Memory B cell (primary cell): ENCODE measurements around the gene FAF2.
"Not testable (repeated sequence)": the region's sequence is repeated elsewhere in the genome, so short reads cannot be mapped to it uniquely, and the experiment has no call there.

Source experiments
- ATAC-seq: fragments of 150-1000 bp; cut with Tn5 transposase; 2 replicates; pipeline ENCODE4 v1.10.0; 2021; ENCODE audit warnings: low read depth, mild to moderate bottlenecking, moderate library complexity
- DNase-seq, 2 donors: peaks; one replicate each; pipeline ENCODE4 v3.0.0; 2022; ENCODE audit warnings: low spot score in 2 of 2
- H3K27ac Mint-ChIP-seq: one replicate; pipeline ENCODE4 v1.8.0; 2022; ENCODE audit warnings: mild to moderate bottlenecking, moderate library complexity, mixed read lengths
- H3K27me3 Mint-ChIP-seq: one replicate; pipeline ENCODE4 v1.8.0; 2022; ENCODE audit warnings: mixed read lengths
- H3K36me3 Mint-ChIP-seq: one replicate; pipeline ENCODE4 v1.8.0; 2022; ENCODE audit warnings: mild to moderate bottlenecking, mixed read lengths
- H3K4me1 Mint-ChIP-seq: one replicate; pipeline ENCODE4 v1.8.0; 2022; ENCODE audit warnings: mixed read lengths
- H3K4me3 Mint-ChIP-seq: one replicate; pipeline ENCODE4 v1.8.0; 2022; ENCODE audit warnings: mild to moderate bottlenecking, moderate library complexity, mixed read lengths
- H3K9me3 Mint-ChIP-seq: one replicate; pipeline ENCODE4 v1.8.0; 2022; ENCODE audit warnings: mixed read lengths

The FAF2 gene

DNA sequence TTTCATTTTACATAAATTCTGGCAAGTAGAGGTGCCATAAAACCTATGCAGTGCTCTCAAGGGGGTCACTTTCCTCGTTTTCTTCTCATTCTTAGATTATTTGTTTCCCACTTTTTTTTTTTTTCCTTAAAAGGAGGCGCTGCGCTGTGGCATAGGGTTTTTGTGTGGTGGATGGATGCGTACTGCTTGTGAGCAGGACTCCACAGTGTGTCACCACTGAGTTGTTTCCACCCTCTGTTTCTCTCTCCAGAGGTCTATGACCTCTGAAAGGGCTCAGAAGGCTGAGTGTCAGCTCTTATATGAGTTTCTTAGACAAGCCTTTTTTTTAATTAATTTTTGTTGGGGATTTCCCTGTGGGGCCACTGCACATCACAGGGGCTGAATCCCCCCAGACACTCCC is 18.2 kb upstream of the FAF2 start:
- no peak overlapping the region for H3K4me3 Mint-ChIP-seq
- H3K27ac Mint-ChIP-seq, result no peak overlapping the region
- ATAC-seq (no peak), DNase-seq (no peak)
- H3K36me3 Mint-ChIP-seq, result no peaks in the 10 kb centered on the region
- no peaks in the 10 kb centered on the region for H3K9me3 Mint-ChIP-seq
- H3K27me3 Mint-ChIP-seq, result peaks cover 8% of the 10 kb centered on the region
- H3K4me1 Mint-ChIP-seq, result no peaks in the 10 kb centered on the region

DNA sequence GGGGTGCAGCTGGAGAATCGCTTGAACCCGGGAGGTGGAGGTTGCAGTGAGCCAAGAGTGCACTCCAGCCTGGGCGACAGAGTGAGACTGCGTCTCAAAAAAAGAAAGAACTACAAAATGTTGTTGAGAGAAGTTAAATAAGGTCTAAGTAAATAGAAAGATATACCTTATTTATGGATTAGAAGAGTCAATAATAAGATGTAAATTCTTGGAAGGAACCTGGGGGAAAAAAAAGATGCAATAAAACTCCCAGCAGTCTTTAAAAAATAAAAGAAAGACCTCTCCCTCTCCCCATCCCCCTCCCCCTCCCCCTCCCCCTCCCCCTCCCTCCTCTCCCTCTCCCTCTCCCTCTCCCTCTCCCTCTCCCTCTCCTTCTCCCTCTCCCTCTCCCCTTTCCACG is 15.5 kb upstream of the FAF2 start:
- Mint-ChIP-seq H3K27ac (no peak overlapping the region), H3K27me3 (peaks cover 8% of the 10 kb centered on the region), H3K9me3 (no peaks in the 10 kb centered on the region), H3K36me3 (no peaks in the 10 kb centered on the region), H3K4me1 (peaks cover 9% of the 10 kb centered on the region), H3K4me3 (no peak overlapping the region)
- DNase-seq (no peak), ATAC-seq (no peak)

DNA sequence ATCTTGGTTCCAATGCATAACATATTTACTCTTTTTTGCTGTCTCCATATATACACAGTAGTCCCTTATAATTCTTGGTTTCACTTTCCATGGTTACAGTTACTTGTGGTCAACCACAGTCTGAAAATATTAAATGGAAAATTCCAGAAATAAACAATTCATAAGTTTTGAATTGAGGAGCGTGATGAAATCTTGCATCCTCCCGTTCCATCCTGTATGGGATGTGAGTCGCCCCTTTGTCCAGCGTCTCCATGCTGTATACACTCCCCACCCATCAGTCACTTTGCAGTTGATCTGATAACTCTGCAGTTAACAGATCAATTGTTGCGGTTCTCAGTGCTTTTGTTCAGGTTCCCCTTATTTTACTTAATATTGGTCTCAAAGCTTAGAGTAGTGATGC is 11.5 kb upstream of the FAF2 start:
- peak; percentile 50 for ATAC-seq
- H3K36me3 Mint-ChIP-seq, result no peaks in the 10 kb centered on the region
- H3K27me3 Mint-ChIP-seq, result peaks cover 11% of the 10 kb centered on the region
- H3K4me1 Mint-ChIP-seq, result peaks cover 9% of the 10 kb centered on the region
- H3K4me3 Mint-ChIP-seq, result peak overlapping the region; percentile 60
- no peak for DNase-seq
- H3K9me3 Mint-ChIP-seq, result no peaks in the 10 kb centered on the region
- no peak overlapping the region for H3K27ac Mint-ChIP-seq

DNA sequence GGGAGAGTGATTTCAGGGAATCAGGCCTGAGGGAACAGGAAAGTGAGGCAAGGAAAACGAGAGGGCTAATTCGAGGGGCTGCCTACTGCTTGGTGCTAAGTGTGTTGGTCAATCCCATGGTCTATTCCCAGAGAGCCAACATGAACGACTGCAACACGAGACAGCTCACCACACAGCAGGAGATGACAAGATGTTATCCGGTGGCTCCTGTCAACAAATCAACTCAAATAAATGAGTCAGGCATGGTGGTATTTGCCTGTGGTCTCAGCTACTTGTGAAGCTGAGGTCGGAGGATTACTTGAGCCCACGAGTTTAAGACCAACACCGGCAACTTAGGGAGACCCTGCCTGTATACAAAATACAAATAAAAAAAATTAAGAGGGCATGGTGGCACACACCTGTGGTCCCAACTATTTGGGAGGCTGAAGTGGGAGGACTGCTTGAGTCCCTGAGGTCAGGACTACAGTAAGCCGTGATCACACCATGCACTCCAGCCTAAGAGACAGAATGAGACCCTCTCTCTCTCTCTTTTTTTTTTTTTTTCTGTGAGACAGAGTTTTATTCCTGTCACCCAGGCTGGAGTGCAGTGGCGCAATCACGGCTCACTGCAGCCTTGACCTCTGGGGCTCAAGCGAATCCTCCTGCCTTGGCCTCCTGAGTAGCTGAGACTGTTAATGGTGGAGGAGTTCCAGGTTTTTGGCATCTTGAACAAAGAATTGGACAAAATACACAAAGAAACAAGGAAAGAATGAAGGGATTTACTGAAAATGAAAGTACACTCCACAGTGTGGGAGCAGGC is 9.0 kb upstream of the FAF2 start:
- ATAC-seq (no peak), DNase-seq (no peak)
- H3K9me3 Mint-ChIP-seq, result no peaks in the 10 kb centered on the region
- peaks cover 13% of the 10 kb centered on the region for H3K27me3 Mint-ChIP-seq
- H3K4me3 Mint-ChIP-seq, result no peak overlapping the region
- peaks cover 9% of the 10 kb centered on the region for H3K4me1 Mint-ChIP-seq
- no peaks in the 10 kb centered on the region for H3K36me3 Mint-ChIP-seq
- H3K27ac Mint-ChIP-seq, result no peak overlapping the region

DNA sequence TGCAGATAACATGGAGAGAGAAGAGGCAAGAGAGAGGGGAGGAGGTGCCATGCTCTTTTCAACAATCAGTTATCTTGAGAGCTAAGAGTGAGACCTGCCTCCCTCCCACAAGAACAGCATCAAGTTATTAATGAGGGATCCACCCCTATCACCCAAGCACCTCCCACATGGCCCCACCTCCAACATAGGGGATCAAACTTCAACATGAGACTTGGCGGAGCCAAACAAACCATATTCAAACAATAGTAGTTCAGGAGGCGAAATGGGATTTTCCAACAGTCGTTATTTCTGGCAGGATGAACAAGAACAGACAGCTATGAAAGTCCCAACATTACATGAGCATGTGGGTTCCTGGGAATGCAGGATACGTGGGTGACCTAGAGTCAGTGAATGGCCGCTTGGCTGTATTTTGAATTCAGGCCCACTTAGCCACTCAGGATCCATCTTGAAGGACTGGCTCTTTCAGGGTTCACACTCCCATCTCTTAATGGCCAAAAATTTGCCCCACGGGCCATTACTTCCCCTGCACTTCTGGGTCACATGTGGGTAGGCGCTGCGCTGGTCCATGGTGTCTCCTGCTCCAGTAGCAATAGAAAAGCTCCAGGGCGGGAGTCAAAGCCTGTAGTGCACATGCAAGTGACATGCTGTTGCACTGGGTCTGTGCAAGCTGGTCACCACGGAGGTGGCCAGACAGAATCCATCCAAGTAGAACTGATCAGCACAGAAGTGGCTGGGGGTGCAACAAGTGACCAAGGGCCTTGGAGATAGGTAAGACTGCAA is 7.1 kb upstream of the FAF2 start:
- DNase-seq, result no peak
- Mint-ChIP-seq H3K4me3 (no peak overlapping the region), H3K36me3 (no peaks in the 10 kb centered on the region), H3K27me3 (peaks cover 13% of the 10 kb centered on the region), H3K9me3 (no peaks in the 10 kb centered on the region), H3K4me1 (peaks cover 9% of the 10 kb centered on the region), H3K27ac (no peak overlapping the region)
- ATAC-seq, result no peak

DNA sequence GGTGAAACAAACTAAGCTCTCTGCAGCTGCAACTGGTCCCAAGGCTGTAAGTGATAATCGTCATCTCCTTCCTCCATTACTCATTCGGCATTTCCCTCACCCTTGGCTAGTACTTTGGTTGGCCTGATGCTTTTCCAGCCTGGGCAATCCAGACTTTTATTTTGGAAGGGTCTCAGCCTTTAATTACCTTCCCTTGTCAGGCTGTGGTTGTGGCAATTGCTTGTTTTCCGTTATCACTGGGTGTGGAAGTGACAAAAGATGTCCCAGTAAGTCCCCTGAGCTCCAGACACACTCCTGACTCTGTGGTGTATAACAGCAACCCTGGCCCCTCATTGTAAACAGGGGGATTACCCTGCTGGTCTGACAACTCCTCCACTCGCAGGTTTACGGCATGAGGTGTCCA is 6.3 kb upstream of the FAF2 start:
- no peak for DNase-seq
- H3K36me3 Mint-ChIP-seq, result no peaks in the 10 kb centered on the region
- H3K4me1 Mint-ChIP-seq, result peaks cover 6% of the 10 kb centered on the region
- H3K4me3 Mint-ChIP-seq, result no peak overlapping the region
- no peak for ATAC-seq
- no peak overlapping the region for H3K27ac Mint-ChIP-seq
- peaks cover 13% of the 10 kb centered on the region for H3K27me3 Mint-ChIP-seq
- H3K9me3 Mint-ChIP-seq, result no peaks in the 10 kb centered on the region

DNA sequence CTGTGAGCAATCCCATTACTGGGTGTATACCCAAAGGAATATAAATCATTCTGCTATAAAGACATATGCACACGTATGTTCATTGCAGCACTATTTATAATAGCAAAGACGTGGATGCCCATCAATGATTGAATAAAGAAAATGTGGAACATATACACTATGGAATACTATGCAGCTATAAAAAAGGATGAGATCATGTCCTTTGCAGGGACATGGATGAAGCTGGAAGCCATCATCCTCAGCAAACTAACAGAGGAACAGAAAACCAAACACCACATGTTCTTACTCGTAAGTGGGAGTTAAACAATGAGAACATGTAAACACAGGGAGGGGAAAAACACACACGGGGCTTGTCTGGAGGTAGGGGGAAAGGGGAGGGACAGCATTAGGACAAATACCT is 5.3 kb upstream of the FAF2 start:
- not testable (repeated sequence) for H3K4me1 Mint-ChIP-seq, H3K27ac Mint-ChIP-seq, H3K9me3 Mint-ChIP-seq, H3K36me3 Mint-ChIP-seq, ATAC-seq, H3K4me3 Mint-ChIP-seq, DNase-seq
- peaks cover 10% of the 10 kb centered on the region for H3K27me3 Mint-ChIP-seq

DNA sequence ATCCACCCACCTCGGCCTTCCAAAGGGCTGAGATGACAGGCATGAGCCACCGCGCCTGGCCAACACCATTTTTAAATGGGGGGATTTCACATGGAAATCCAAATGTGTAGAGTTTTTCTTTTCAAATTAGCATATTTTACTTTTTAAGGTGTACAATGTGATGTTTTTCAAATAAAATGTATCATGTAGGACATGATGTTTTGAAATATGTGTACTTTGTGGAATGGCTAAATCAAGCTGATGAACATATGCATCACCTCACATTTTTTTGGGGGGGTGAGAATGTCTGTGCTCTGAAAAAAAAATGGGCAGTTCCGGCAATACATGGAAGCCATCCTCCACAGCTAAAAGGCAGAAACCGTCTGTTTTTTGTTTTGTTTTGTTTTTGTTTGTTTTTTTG is 3.4 kb upstream of the FAF2 start:
- peaks cover 10% of the 10 kb centered on the region for H3K4me1 Mint-ChIP-seq
- ATAC-seq (no peak), DNase-seq (no peak)
- H3K27me3 Mint-ChIP-seq, result peaks cover 10% of the 10 kb centered on the region
- H3K9me3 Mint-ChIP-seq, result no peaks in the 10 kb centered on the region
- H3K4me3 Mint-ChIP-seq, result no peak overlapping the region
- no peak overlapping the region for H3K27ac Mint-ChIP-seq
- H3K36me3 Mint-ChIP-seq, result no peaks in the 10 kb centered on the region

DNA sequence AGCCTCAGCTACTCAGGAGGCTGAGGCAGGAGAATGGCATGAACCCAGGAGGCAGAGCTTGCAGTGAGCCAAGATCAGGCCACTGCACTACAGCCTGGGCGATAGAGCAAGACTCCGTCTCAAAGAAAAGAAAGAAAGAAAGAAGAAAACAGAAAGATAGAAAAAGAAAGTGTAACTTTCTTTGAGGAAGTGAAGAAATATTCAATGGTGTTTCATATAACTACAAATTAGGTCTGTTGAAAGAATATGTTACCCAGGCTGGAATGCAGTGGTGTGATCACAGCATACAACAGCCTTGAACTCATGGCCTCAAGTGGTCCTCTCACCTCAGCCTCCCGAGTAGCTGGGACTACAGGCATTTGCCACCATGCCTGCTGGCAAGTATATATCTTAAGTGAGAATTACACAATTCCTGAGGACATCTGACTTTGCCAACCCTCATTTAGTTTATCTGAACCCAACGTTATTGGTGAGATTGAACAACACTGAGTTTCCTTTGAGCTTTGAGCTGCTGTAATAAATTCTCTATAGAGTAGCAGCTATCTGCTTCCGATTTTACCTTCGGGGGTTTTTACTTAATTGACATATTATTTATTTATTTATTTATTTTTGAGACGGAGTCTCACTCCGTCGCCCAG is 2.0 kb upstream of the FAF2 start:
- peak overlapping the region; percentile 24 for H3K4me3 Mint-ChIP-seq
- H3K9me3 Mint-ChIP-seq, result no peaks in the 10 kb centered on the region
- ATAC-seq (no peak), DNase-seq (no peak)
- peaks cover 6% of the 10 kb centered on the region for H3K27me3 Mint-ChIP-seq
- no peak overlapping the region for H3K27ac Mint-ChIP-seq
- H3K36me3 Mint-ChIP-seq, result peaks cover 3% of the 10 kb centered on the region
- peaks cover 14% of the 10 kb centered on the region for H3K4me1 Mint-ChIP-seq

DNA sequence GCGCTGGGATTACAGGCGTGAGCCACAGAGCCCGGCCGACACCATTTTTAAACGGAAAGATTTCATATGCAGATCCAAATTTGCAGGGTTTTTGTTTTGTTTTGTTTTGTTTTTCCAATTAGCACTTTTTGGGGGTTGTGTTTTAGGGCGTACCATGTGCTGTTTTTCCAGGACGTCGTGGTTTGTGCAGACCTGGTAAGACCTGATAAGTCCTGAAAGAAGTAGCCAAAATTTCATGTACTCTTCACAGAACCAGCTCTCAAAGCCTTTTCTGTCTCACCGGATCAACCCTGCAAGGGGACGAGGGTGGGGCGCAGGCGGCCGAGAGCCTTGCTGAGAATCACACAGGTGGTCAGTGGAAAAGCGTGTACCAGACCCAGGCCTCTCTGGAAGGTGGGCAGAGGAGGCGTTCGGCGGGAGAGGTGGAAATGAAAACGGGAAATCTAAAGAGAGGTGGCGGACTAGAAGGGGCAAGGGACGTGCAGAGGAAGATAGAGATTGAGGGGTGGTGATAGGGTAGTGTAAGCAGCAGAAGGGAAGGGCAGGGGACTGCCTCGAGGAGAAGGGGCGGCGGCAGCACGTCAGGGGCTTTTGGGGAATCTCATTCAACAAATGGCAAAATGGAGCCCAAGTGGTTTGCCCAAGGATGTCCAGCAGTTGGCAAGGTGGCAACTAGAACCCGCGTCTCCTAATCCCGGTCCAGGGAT is 1.1 kb upstream of the FAF2 start:
- no peaks in the 10 kb centered on the region for H3K9me3 Mint-ChIP-seq
- DNase-seq (no peak), ATAC-seq (no peak)
- H3K4me3 Mint-ChIP-seq, result peak overlapping the region; percentile 88
- peaks cover 4% of the 10 kb centered on the region for H3K27me3 Mint-ChIP-seq
- H3K36me3 Mint-ChIP-seq, result peaks cover 3% of the 10 kb centered on the region
- peaks cover 14% of the 10 kb centered on the region for H3K4me1 Mint-ChIP-seq
- peak overlapping the region; percentile 98 for H3K27ac Mint-ChIP-seq

DNA sequence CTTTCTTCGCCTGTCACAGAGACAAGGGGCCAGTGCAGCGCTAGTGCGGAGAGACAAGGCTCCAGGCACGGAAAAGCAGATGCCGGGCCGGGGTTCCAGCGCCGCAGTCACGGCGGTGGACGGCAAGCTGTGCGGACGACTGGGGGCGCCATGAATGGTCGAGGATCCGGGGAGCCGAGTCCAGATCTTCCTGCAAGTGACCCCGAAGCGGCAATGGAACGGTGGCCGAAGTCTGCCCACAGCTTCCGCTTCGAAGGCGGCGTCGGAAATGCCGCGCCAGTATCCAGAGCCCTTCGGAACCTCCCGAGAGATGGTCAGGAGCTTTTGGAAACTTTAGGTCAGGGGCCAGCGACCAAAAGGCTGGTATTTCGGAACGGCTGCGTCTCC is 601 bp upstream of the FAF2 start:
- DNase-seq, result peak in 1 of 2 donors; percentile 14
- no peaks in the 10 kb centered on the region for H3K9me3 Mint-ChIP-seq
- no peak for ATAC-seq
- peak overlapping the region; percentile 98 for H3K27ac Mint-ChIP-seq
- H3K4me3 Mint-ChIP-seq, result peak overlapping the region; percentile 88
- peaks cover 6% of the 10 kb centered on the region for H3K36me3 Mint-ChIP-seq
- peaks cover 16% of the 10 kb centered on the region for H3K4me1 Mint-ChIP-seq
- peaks cover 4% of the 10 kb centered on the region for H3K27me3 Mint-ChIP-seq

DNA sequence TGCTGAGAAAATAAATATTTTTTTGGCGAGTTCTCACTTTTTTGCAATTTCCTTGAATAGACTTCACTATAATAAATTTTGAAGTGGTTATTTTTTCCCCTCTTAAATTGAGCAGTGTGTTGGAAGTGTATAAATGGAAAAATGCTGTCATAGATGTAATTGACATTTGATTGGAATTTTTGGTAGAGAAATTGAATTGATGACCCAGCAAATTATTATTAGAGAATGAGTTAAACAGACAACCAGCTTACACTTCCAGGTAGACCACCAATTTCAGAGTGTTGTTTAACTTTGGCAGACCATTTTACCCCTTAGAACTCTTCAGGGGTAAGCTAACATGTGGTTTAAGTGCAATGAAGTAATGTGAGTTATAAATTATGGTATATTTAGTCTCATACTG is 1.9 kb downstream of the FAF2 start:
- Mint-ChIP-seq H3K36me3 (peaks cover 9% of the 10 kb centered on the region), H3K9me3 (no peaks in the 10 kb centered on the region), H3K27ac (no peak overlapping the region), H3K4me3 (no peak overlapping the region), H3K4me1 (peaks cover 19% of the 10 kb centered on the region), H3K27me3 (no peaks in the 10 kb centered on the region)
- no peak for ATAC-seq
- DNase-seq, result no peak

DNA sequence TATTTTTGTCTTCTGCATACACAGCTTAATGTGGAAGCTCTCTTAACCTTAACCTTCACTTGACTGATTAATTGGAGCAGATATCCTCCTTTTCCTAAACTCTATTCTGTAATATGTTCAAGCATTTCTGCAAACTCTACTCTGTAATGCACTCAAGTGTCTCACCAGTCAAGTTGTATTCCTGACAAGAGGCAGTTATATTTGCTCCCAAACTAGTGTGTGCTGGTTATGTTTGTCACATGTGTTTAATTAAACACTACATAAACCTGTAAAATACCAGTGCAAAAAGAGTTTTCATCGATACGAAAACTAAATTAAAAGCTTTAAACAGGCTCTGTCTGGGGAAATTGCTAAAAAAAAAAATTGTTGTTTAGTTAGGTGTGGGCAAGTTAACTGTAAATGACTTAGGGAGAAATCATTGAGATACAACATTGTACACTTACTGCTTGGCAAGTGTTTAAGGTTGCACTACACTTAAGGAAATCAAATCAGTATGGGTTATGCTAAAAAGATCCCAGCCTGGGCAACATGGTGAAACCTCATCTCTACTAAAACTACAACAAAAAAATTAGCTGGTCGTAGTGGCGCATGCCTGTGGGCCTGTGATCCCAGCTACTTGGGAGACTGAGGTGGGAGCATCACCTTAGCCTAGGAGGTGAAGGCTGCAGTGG is 6.7 kb downstream of the FAF2 start:
- DNase-seq (no peak), ATAC-seq (no peak)
- Mint-ChIP-seq H3K4me1 (peaks cover 20% of the 10 kb centered on the region), H3K4me3 (no peak overlapping the region), H3K27ac (no peak overlapping the region), H3K36me3 (peaks cover 17% of the 10 kb centered on the region), H3K27me3 (no peaks in the 10 kb centered on the region), H3K9me3 (no peaks in the 10 kb centered on the region)
